HepG2 (cell line): ENCODE measurements around the gene IGSF21. TPM values are rescaled to one million over a fixed set of nuclear protein-coding genes. Genes with fewer than 3 reads are reported as not detected.

Source experiments
- ATAC-seq: fragments of 200-7000 bp; cut with Tn5 transposase; 3 replicates; pipeline ENCODE4 v1.9.1; 2020; ENCODE audit warnings: mild to moderate bottlenecking, moderate library complexity
- BruUV-seq: library from RNA; stranded (reverse); fragments of 400-500 nt; replicated peaks from 2 replicates; lab custom pipeline; 2021; lab: Mats Ljungman, UMichigan
- CTCF ChIA-PET: fragments of 300-600 bp; formaldehyde crosslinking; extraction: SDS; loops from one replicate; lab custom pipeline; 2021; ENCODE audit warnings: low total read pairs, inconsistent platforms, low intra/inter-chr PET ratio; lab: Yijun Ruan, JAX
- POLR2A ChIA-PET: fragments of 350-600 bp; sonication (Branson Sonifier 250); formaldehyde crosslinking; loops from one replicate; lab custom pipeline; 2020; ENCODE audit warnings: antibody characterized with exemption, inconsistent platforms; lab: Yijun Ruan, JAX
- DNase-seq: peaks from one replicate; pipeline ENCODE4 v3.0.0-alpha.2; 2015; ENCODE audit warnings: low spot score
- FAIRE-seq: peaks from 3 replicates; lab custom pipeline; 2011; peaks lifted over from hg19 to GRCh38; lab: Jason Lieb, UNC
- H2AFZ ChIP-seq: one replicate; pipeline ENCODE4 v1.6.1; 2011; ENCODE audit warnings: low read length, inconsistent platforms
- H3K27ac ChIP-seq: fragments of 300-600 bp; 3 replicates; pipeline ENCODE4 v1.8.0; 2011; ENCODE audit warnings: mixed run types, mild to moderate bottlenecking, mixed read lengths, low read length, inconsistent platforms; ENCODE audit not compliant: insufficient read depth; ENCODE audit errors: extremely low read length
- H3K27me3 ChIP-seq, 2 experiments: fragments of 200-600 bp in 1 of 2; 2 replicates in 1 of 2; 3 replicates in 1 of 2; pipeline versions ENCODE4 v1.6.0 to v1.8.0; 2011; ENCODE audit warnings: low read length in 2 of 2, mild to moderate bottlenecking in 2 of 2, moderate library complexity in 2 of 2, inconsistent platforms in 1 of 2; ENCODE audit not compliant: insufficient read depth in 2 of 2, control insufficient read depth in 1 of 2
- H3K36me3 ChIP-seq, 2 experiments: fragments of 200-600 bp in 1 of 2; replicated peaks in 1 of 2; 2 replicates in 1 of 2; 3 replicates in 1 of 2; pipeline versions ENCODE4 v1.5.1 to v1.8.0; 2011; ENCODE audit warnings: low read length in 2 of 2, inconsistent platforms in 1 of 2; ENCODE audit not compliant: insufficient read depth in 2 of 2, control insufficient read depth in 1 of 2
- H3K4me1 ChIP-seq: 2 replicates; pipeline ENCODE4 v1.5.1; 2012; ENCODE audit warnings: low read length, inconsistent platforms; ENCODE audit not compliant: insufficient read depth
- H3K4me2 ChIP-seq: 2 replicates; pipeline ENCODE4 v1.6.0; 2011; ENCODE audit warnings: low read depth, low read length, inconsistent platforms
- H3K4me3 ChIP-seq, 3 experiments: fragments of 200-600 bp in 1 of 3; sonication (generic), shearing (Covaris generic) in 1 of 3; replicated peaks in 1 of 3; 2 replicates each; pipeline ENCODE4 v1.5.1; 2011 to 2016; ENCODE audit warnings: low read length in 3 of 3, inconsistent platforms in 2 of 3, low read depth in 2 of 3, mild to moderate bottlenecking in 2 of 3, control low read depth in 1 of 3, mixed read lengths in 1 of 3; ENCODE audit not compliant: insufficient read depth in 1 of 3
- H3K79me2 ChIP-seq: one replicate; pipeline ENCODE4 v1.6.1; 2011; ENCODE audit warnings: low read length, inconsistent platforms; ENCODE audit not compliant: insufficient read depth
- H3K9ac ChIP-seq: 2 replicates; pipeline ENCODE4 v1.6.0; 2011; ENCODE audit warnings: mild to moderate bottlenecking, low read depth, low read length, inconsistent platforms; ENCODE audit not compliant: insufficient read depth
- H3K9me3 ChIP-seq: 2 replicates; pipeline ENCODE4 v1.5.1; 2012; ENCODE audit warnings: mild to moderate bottlenecking, low read length
- H4K20me1 ChIP-seq: 2 replicates; pipeline ENCODE4 v1.6.0; 2011; ENCODE audit warnings: inconsistent platforms, mild to moderate bottlenecking, low read length, moderate library complexity; ENCODE audit not compliant: insufficient read depth
- CHD2 ChIP-seq: IDR thresholded peaks from 2 replicates; pipeline ENCODE4 v1.6.1; 2011; ENCODE audit warnings: low read depth, low read length, improper control_type of control experiment
- ISL2 ChIP-seq: sonication (generic); formaldehyde crosslinking; IDR thresholded peaks from 2 replicates; pipeline ENCODE4 v1.5.0; 2020; ENCODE audit warnings: missing genetic modification reagents
- KDM3A ChIP-seq: IDR thresholded peaks from 2 replicates; pipeline ENCODE4 v1.6.1; 2018; ENCODE audit warnings: low read depth, missing compliant biosample characterization
- MAFK ChIP-seq, 2 experiments: IDR thresholded peaks in 1 of 2; conservative IDR thresholded peaks in 1 of 2; 2 replicates each; pipeline ENCODE4 v1.6.1; 2011; ENCODE audit warnings: improper control_type of control experiment in 2 of 2, low read length in 2 of 2
- MXD4 ChIP-seq: IDR thresholded peaks from 2 replicates; pipeline ENCODE4 v1.6.1; 2016; ENCODE audit warnings: mild to moderate bottlenecking, missing biosample characterization, missing genetic modification reagents
- SIN3B ChIP-seq: fragments of 150-350 bp; IDR thresholded peaks from 2 replicates; pipeline ENCODE4 v1.6.1; 2014; ENCODE audit warnings: low read length
- TARDBP ChIP-seq: sonication (generic); formaldehyde crosslinking; IDR thresholded peaks from 2 replicates; pipeline ENCODE4 v1.8.0; 2022; ENCODE audit warnings: mild to moderate bottlenecking, missing genetic modification reagents
- TCF12 ChIP-seq, 2 experiments: fragments of 450-650 bp in 1 of 2; sonication (generic) in 1 of 2; formaldehyde crosslinking in 1 of 2; IDR thresholded peaks; 2 replicates each; pipeline versions ENCODE4 v1.6.1 to v1.8.0; 2017 to 2022; ENCODE audit warnings: antibody characterized with exemption in 1 of 2, mild to moderate bottlenecking in 1 of 2, missing genetic modification reagents in 1 of 2, moderate library complexity in 1 of 2
- ZNF276 ChIP-seq: sonication (generic); formaldehyde crosslinking; IDR thresholded peaks from 2 replicates; pipeline ENCODE4 v1.4.0; 2020; ENCODE audit warnings: mild to moderate bottlenecking, low read depth, missing genetic modification reagents
- WGBS: methylation state at CpG from one replicate; pipeline ENCODE4 v1.1.6; 2017; ENCODE audit warnings: low lambda C conversion rate; 5-methylcytosine and 5-hydroxymethylcytosine counted together
- in situ Hi-C: cut with HindIII; loops from 2 replicates; pipeline ENCODE4 v1.10.0; 2017; ENCODE audit warnings: low pct_unique_long_range_greater_than_20kb; ENCODE audit not compliant: extremely low pct_ligation_motif_present
- intact Hi-C: fragments of 100-400 bp; cut with micrococcal nuclease; formaldehyde crosslinking; loops from one replicate; pipeline ENCODE4 v1.10.0; 2022; ENCODE audit not compliant: unreplicated experiment
- polyA plus RNA-seq, 8 experiments: library from polyadenylated mRNA; depleted of rRNA in 3 of 8; stranded (reverse) in 7 of 8; unstranded in 1 of 8; fragments of >200 nt; fragmentation: Illumina TruSeq in 4 of 8; extraction: Trizol in 4 of 8; gene quantifications; 2 replicates each; pipeline versions ENCODE4 v1.2.1 to v1.2.3, GENCODE V29; 2011 to 2016; ENCODE audit warnings: low read depth in 4 of 8, missing spikeins in 1 of 8, mixed read lengths in 1 of 8; ENCODE audit not compliant: insufficient read depth in 1 of 8
- total RNA-seq, 5 experiments: library from RNA; depleted of rRNA; stranded (reverse); fragments of >200 nt; fragmentation: Illumina TruSeq; extraction: Trizol; gene quantifications; 2 replicates each; pipeline ENCODE4 v1.2.3, GENCODE V29; 2016; ENCODE audit warnings: low read depth in 1 of 5

The IGSF21 gene
- total and polyA plus RNA-seq, 2 of the 13 experiments (the other 11 are each of a cell fraction or from before 2014, with no cell fraction given), result not detected

DNA sequence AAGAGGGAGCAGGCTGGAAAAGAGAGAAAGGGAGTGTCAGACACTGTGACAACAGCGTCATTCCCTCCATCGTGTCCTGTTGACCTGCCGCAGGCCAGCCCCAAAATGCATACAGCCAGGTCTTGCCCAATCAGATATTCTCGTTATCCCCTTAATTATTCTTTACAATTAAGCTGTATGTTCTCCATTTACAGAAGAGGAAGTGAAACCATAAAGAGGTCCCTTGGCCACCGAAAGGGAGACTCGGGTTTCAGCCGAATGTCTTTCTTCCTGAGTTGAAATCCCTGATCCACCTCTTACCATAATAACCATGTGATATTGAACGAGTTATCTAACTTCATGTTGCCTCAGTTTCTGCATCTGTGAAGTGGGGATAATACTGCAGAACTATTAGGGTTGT lies 70.5 kb downstream of the IGSF21 start (continued):
- TF ChIP-seq ISL2 (CRISPR knock-in tag), result no peak

- Histone ChIP-seq H3K4me2 (no peak overlapping the region), H3K27ac (no peak overlapping the region), H3K4me3 (no peak overlapping the region)
- WGBS, result 18% methylated on average over 4 of the region's 7 CpGs
- POLR2A ChIA-PET, result no interaction called here
- CTCF ChIA-PET, result no interaction called here
- TF ChIP-seq ZNF276 (CRISPR knock-in tag) (no peak), MAFK (conservative IDR thresholded peaks at IDR 0.05 in 1 of 2, IDR thresholded peaks at IDR 0.05 in 1 of 2; ENCODE audit: low read length in 2 of 2) (no peak), TARDBP (CRISPR knock-in tag) (no peak), TCF12 (IDR thresholded peaks at IDR 0.05) (no peak), TCF12 (CRISPR knock-in tag; IDR thresholded peaks at IDR 0.05) (no peak), KDM3A (CRISPR knock-in tag) (no peak), CHD2 (no peak), MXD4 (CRISPR knock-in tag) (no peak), SIN3B (no peak)
- TF ChIP-seq, all 625 proteins: peak for 0
- Histone ChIP-seq H3K79me2 (no peaks in the 10 kb centered on the region), H4K20me1 (no peaks in the 10 kb centered on the region), H3K9ac (no peak overlapping the region), H3K27me3 (peaks cover 8 to 30% of the 10 kb centered on the region in 2 experiments; a peak in 4 of 5 replicates), H2AFZ (no peak overlapping the region), H3K9me3 (no peaks in the 10 kb centered on the region), H3K36me3 (no peaks in the 10 kb centered on the region), H3K4me1 (no peaks in the 10 kb centered on the region)
- FAIRE-seq (no peak), DNase-seq (no peak), ATAC-seq (no peak)
- in situ Hi-C loops, result no loop called here
- intact Hi-C loops, result no loop called here
- no TSS peak for BruUV-seq
These were observed 71.4 kb downstream of the IGSF21 start for GRCh38 chr1:18179009-18179408.
